Peyer's patch (tissue), 4 donors: Measurements from ENCODE around the gene CEMIP. TPM values are rescaled to one million over a fixed set of nuclear protein-coding genes. Genes with fewer than 3 reads are reported as not detected.

Experiments used
- DNase-seq, 3 donors: peaks; one replicate each; pipeline ENCODE4 v3.0.0-alpha.2; 2017 to 2019
- H3K27ac ChIP-seq, 4 donors: fragments of 200-600 bp; sonication (generic); one replicate each; pipeline ENCODE4 v1.5.1; 2016 to 2019
- H3K27me3 ChIP-seq, 2 donors: fragments of 200-600 bp; sonication (generic); one replicate each; pipeline ENCODE4 v1.5.1; 2019
- H3K36me3 ChIP-seq, 3 donors: fragments of 200-600 bp; sonication (generic); one replicate each; pipeline ENCODE4 v1.5.1; 2016 to 2019
- H3K4me1 ChIP-seq, 4 donors: fragments of 200-600 bp; sonication (generic); one replicate each; pipeline ENCODE4 v1.5.1; 2016 to 2019
- H3K4me3 ChIP-seq, 4 donors: fragments of 200-600 bp; sonication (generic); 1 replicate in 3 of 4; 2 replicates in 1 of 4; pipeline ENCODE4 v1.5.1; 2016 to 2019; ENCODE audit warnings: mild to moderate bottlenecking in 1 of 4
- H3K9me3 ChIP-seq, 4 donors: fragments of 200-600 bp; sonication (generic); one replicate each; pipeline ENCODE4 v1.5.1; 2016 to 2019; ENCODE audit warnings: mild to moderate bottlenecking in 1 of 4
- POLR2A ChIP-seq, 2 donors: fragments of 450-650 bp; IDR thresholded peaks; one replicate each; pipeline ENCODE4 v1.5.1; 2017; ENCODE audit warnings: antibody characterized with exemption in 2 of 2, mild to moderate bottlenecking in 2 of 2, moderate library complexity in 2 of 2
- total RNA-seq, 4 donors: library from RNA; depleted of rRNA; stranded (reverse); fragments of >200 nt; gene quantifications; one replicate each; pipeline ENCODE4 v1.1.0, GENCODE V29; 2016
- TF ChIP-seq, protein P1 (sequence below), 6 experiments: fragments of 450-650 bp in 4 of 6; fragments of 200-600 bp in 2 of 6; sonication (generic) in 1 of 6; IDR thresholded peaks; one replicate each; pipeline ENCODE4 v1.5.1; 2017 to 2019; ENCODE audit warnings: antibody characterized with exemption in 6 of 6, mild to moderate bottlenecking in 3 of 6, moderate library complexity in 1 of 6

Gene CEMIP
- total RNA-seq, 4 donors from 2014 or later, result 0.27 to 0.83 (median 0.57) TPM; not detected in 1

DNA sequence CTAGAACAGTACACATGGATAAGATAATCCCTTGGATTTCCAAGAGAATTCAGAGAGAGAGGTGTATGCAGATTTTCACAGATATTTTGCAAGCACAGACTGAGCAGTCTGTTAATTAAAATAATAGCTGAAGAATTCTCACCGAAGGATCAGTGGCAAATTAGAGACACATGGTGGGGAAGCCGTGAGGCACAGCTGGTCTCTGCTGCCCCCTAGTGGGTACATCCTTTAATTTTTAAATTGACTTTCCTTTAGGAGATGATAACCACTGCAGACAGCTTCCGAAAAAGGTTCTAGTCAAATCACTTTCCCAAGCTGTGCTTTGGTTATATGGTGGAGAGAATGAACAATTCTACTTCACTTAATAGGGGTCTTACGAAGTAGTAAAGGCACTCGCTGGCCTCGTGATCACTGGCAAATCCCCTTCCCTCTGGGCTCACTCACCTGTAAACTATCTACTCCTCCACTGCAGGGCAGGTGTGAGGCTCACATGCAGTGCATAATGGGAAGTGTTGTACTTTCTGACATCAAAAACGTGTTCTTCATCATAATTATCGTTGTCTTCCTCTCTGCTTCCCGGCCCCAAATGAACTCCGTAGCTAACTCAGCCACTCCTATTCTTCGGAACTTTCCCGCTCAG, 191.0 kb downstream of the CEMIP start:
- Histone ChIP-seq H3K4me1 (no peaks in the 10 kb centered on the region), H3K9me3 (no peaks in the 10 kb centered on the region), H3K27me3 (no peaks in the 10 kb centered on the region), H3K36me3 (peaks cover 0 to 15% (median 0%) of the 10 kb centered on the region in 3 donors), H3K27ac (no peak overlapping the region), H3K4me3 (no peak overlapping the region)
- peak in 1 of 3 donors; percentile 78 for DNase-seq
- TF ChIP-seq POLR2A (IDR thresholded peaks at IDR 0.05), result no peak
- TF ChIP-seq, protein P1, sequence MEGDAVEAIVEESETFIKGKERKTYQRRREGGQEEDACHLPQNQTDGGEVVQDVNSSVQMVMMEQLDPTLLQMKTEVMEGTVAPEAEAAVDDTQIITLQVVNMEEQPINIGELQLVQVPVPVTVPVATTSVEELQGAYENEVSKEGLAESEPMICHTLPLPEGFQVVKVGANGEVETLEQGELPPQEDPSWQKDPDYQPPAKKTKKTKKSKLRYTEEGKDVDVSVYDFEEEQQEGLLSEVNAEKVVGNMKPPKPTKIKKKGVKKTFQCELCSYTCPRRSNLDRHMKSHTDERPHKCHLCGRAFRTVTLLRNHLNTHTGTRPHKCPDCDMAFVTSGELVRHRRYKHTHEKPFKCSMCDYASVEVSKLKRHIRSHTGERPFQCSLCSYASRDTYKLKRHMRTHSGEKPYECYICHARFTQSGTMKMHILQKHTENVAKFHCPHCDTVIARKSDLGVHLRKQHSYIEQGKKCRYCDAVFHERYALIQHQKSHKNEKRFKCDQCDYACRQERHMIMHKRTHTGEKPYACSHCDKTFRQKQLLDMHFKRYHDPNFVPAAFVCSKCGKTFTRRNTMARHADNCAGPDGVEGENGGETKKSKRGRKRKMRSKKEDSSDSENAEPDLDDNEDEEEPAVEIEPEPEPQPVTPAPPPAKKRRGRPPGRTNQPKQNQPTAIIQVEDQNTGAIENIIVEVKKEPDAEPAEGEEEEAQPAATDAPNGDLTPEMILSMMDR (IDR thresholded peaks at IDR 0.05), result peak; percentile 50 to 88 (median 84)

DNA sequence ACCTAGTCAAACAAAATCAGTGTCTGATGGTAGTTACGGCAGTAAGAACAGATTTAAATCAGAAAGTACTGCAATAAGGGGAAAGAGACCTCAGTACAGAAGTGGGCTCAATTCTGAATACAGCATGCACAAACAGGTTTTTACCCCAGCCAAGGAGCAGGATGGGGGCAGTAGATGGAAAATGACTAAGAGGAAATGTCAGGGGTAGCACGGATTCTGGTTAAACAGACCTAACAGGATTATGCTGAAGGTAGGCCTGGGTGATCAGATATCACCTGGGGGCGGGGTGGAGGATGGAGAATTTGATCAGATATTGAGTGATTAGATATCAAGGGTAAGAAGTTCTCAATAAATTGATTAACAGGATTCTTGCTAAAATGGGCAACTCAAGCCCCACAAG, 191.5 kb downstream of the CEMIP start:
- H3K27me3 ChIP-seq, result no peaks in the 10 kb centered on the region
- no peak overlapping the region for H3K27ac ChIP-seq
- no peaks in the 10 kb centered on the region for H3K4me1 ChIP-seq
- peaks cover 0 to 15% (median 0%) of the 10 kb centered on the region in 3 donors for H3K36me3 ChIP-seq
- no peaks in the 10 kb centered on the region for H3K9me3 ChIP-seq
- no peak for TF ChIP-seq POLR2A (IDR thresholded peaks at IDR 0.05)
- TF ChIP-seq, protein P1 (IDR thresholded peaks at IDR 0.05), result no peak
- no peak overlapping the region for H3K4me3 ChIP-seq
- no peak for DNase-seq

DNA sequence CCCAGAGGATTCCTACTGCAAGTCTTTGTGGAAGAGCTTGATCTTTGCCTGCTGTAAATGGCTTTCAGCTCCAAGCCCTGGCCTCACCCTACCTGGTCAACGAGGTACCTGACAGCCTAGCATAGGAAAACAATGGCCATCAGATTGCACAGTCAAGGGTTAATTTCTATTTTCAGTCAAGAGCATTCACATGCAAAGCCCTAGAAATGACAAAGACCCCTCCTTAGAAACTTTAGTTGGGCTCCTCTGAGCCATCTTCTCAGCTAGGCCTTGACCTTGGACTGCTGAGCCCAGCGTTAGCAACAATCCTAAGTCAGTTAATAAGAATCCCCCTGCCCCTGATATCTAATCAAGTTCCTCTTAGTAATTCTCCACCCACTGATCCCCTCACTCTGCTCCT, 192.0 kb downstream of the CEMIP start:
- H3K27me3 ChIP-seq, result no peaks in the 10 kb centered on the region
- TF ChIP-seq, protein P1 (IDR thresholded peaks at IDR 0.05), result no peak
- TF ChIP-seq POLR2A (IDR thresholded peaks at IDR 0.05), result no peak
- DNase-seq, result no peak

DNA sequence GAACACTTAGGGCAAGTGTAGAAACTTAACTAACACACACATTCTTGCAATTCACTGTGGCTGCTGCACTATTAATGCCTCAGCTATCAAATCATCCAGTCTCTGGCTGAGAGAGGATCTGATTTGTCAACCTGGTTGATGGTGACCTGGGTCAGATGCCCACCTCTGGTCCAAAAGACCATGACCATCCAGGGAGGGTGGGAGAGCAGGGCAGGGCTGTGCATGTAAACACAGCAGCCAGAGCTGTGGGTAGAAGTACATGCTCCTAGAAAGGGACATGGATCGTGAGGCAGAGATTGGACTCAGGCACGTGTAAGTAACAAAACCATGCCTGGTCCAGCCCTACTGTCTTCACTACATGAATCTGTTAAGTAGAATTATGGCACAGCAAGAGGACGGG, 193.1 kb downstream of the CEMIP start:
- Histone ChIP-seq H3K4me3 (no peak overlapping the region), H3K9me3 (no peaks in the 10 kb centered on the region), H3K36me3 (peaks cover 0 to 23% (median 0%) of the 10 kb centered on the region in 3 donors)

More for the DNA sequence above, 192.0 kb downstream of the CEMIP start:
- no peaks in the 10 kb centered on the region for H3K4me1 ChIP-seq
- no peak overlapping the region for H3K27ac ChIP-seq
- H3K36me3 ChIP-seq, result peaks cover 0 to 17% (median 0%) of the 10 kb centered on the region in 3 donors
- H3K9me3 ChIP-seq, result no peaks in the 10 kb centered on the region
- H3K4me3 ChIP-seq, result no peak overlapping the region

DNA sequence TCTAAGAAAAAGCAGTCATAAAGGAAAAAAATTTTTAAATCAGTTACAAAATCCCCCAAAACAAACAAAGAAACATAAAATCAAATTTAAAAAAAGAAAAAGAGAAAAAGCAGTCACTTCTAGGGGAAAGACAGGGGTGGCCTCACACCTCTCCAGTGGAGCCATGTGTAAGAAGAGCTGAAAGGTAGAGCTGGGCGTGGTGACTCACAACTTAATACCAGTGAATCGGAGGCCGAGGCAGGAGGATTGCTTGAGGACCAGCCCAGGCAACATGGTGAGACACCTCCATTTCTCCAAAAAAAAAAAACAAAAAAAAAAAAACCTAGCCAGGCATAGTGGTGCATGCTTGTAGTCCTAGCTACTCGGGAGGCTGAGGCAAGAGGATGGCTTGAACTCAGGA, 195.7 kb downstream of the CEMIP start:
- Histone ChIP-seq H3K4me3 (no peak overlapping the region), H3K27ac (no peak overlapping the region), H3K36me3 (peaks cover 0 to 20% (median 0%) of the 10 kb centered on the region in 3 donors), H3K27me3 (no peaks in the 10 kb centered on the region), H3K4me1 (no peaks in the 10 kb centered on the region), H3K9me3 (no peaks in the 10 kb centered on the region)
- TF ChIP-seq, protein P1 (IDR thresholded peaks at IDR 0.05), result no peak
- TF ChIP-seq POLR2A (IDR thresholded peaks at IDR 0.05), result no peak
- DNase-seq, result no peak

More for the DNA sequence above, 193.1 kb downstream of the CEMIP start:
- no peaks in the 10 kb centered on the region for H3K27me3 ChIP-seq
- no peak overlapping the region for H3K27ac ChIP-seq
- no peaks in the 10 kb centered on the region for H3K4me1 ChIP-seq
- no peak for DNase-seq
- TF ChIP-seq, protein P1 (IDR thresholded peaks at IDR 0.05), result no peak
- TF ChIP-seq POLR2A (IDR thresholded peaks at IDR 0.05), result no peak
